Activated B cell treated with CpG ODN at 0.5 μM for 24 hours (primary cell): ENCODE data around the gene ATAD3A. TPM values are rescaled to one million over a fixed set of nuclear protein-coding genes. Genes with fewer than 3 reads are reported as not detected.

Experiments
- ATAC-seq: fragments of 200-7000 bp; cut with Tn5 transposase; one replicate; pipeline ENCODE4 v1.10.0; 2021; ENCODE audit warnings: low read depth, mild to moderate bottlenecking, moderate library complexity
- CTCF ChIA-PET: fragments of 350-600 bp; sonication (Branson Sonifier 250); formaldehyde crosslinking; loops from one replicate; lab custom pipeline; 2021; ENCODE audit warnings: antibody characterized with exemption; lab: Charles Lee
- POLR2A ChIA-PET: fragments of 350-600 bp; sonication (Branson Sonifier 250); formaldehyde crosslinking; loops from one replicate; lab custom pipeline; 2021; ENCODE audit warnings: antibody characterized with exemption; lab: Charles Lee
- DNase-seq: peaks from one replicate; pipeline ENCODE4 v3.0.0; 2022
- H3K27ac Mint-ChIP-seq: one replicate; pipeline ENCODE4 v1.8.0; 2020; ENCODE audit warnings: mixed read lengths
- H3K27me3 Mint-ChIP-seq: one replicate; pipeline ENCODE4 v1.8.0; 2021; ENCODE audit warnings: mixed read lengths
- H3K36me3 Mint-ChIP-seq: one replicate; pipeline ENCODE4 v1.8.0; 2021; ENCODE audit warnings: low read depth, mixed read lengths
- H3K4me1 Mint-ChIP-seq: one replicate; pipeline ENCODE4 v1.8.0; 2021; ENCODE audit warnings: mixed read lengths
- H3K4me3 Mint-ChIP-seq: one replicate; pipeline ENCODE4 v1.8.0; 2020; ENCODE audit warnings: mild to moderate bottlenecking, mixed read lengths
- H3K9me3 Mint-ChIP-seq: one replicate; pipeline ENCODE4 v1.8.0; 2020; ENCODE audit warnings: mixed read lengths
- intact Hi-C: fragments of 100-400 bp; cut with micrococcal nuclease; formaldehyde crosslinking; loops from one replicate; pipeline ENCODE4 v1.15.1; 2024
- total RNA-seq: library from RNA; stranded (reverse); gene quantifications from 2 replicates; pipeline ENCODE4 v1.2.3, GENCODE V29; 2022
- TF ChIP-seq, protein P1 (sequence below): fragments of 200-600 bp; IDR thresholded peaks from one replicate; pipeline ENCODE4 v1.8.0; 2022; ENCODE audit warnings: antibody characterized with exemption, mild to moderate bottlenecking

ATAD3A gene
- total RNA-seq, 1 donor from 2014 or later, result 32.4 TPM

DNA sequence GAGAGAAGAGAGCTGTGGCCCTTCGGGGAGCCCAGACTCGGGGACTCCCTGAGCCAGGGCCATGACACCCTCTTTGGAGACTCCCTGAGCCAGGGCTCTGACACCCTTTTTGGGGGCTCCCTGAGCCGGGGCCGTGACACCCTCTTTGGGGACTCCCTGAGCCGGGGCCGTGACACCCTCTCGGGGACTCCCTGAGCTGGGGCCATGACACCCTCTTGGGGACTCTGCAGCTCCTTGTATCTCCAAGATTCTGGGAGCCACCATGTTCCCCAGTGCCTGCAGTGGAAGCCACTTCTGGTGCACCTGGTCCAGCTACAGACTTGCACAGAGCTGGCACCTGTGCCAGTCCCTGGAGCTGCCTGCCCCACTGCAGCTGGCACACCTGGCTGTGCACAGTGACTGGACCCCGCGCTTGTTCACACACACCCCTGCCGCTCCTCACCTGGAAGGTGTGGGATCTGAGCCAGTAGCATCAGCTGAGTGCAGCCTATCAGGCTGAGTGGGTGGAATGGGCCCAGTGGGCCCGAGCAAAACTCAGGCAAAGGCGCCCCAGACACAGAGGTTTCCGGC, 66.5 kb downstream of the ATAD3A start:
- H3K4me3 Mint-ChIP-seq, result no peak overlapping the region
- H3K4me1 Mint-ChIP-seq, result peaks cover 14% of the 10 kb centered on the region
- DNase-seq (no peak), ATAC-seq (no peak)
- no peaks in the 10 kb centered on the region for H3K9me3 Mint-ChIP-seq
- POLR2A ChIA-PET, result interaction anchor here (0.6 to 1.3 kb wide), 2 partner anchors 37 to 182 kb away, joined by 3 to 7 read pairs; partner anchors contain the start of gene MIB2
- intact Hi-C loops, result no loop called here
- H3K27ac Mint-ChIP-seq, result no peak overlapping the region
- peaks cover 10% of the 10 kb centered on the region for H3K36me3 Mint-ChIP-seq
- CTCF ChIA-PET, result no interaction called here
- peaks cover 20% of the 10 kb centered on the region for H3K27me3 Mint-ChIP-seq
- TF ChIP-seq, protein P1, sequence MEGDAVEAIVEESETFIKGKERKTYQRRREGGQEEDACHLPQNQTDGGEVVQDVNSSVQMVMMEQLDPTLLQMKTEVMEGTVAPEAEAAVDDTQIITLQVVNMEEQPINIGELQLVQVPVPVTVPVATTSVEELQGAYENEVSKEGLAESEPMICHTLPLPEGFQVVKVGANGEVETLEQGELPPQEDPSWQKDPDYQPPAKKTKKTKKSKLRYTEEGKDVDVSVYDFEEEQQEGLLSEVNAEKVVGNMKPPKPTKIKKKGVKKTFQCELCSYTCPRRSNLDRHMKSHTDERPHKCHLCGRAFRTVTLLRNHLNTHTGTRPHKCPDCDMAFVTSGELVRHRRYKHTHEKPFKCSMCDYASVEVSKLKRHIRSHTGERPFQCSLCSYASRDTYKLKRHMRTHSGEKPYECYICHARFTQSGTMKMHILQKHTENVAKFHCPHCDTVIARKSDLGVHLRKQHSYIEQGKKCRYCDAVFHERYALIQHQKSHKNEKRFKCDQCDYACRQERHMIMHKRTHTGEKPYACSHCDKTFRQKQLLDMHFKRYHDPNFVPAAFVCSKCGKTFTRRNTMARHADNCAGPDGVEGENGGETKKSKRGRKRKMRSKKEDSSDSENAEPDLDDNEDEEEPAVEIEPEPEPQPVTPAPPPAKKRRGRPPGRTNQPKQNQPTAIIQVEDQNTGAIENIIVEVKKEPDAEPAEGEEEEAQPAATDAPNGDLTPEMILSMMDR, result no peak

DNA sequence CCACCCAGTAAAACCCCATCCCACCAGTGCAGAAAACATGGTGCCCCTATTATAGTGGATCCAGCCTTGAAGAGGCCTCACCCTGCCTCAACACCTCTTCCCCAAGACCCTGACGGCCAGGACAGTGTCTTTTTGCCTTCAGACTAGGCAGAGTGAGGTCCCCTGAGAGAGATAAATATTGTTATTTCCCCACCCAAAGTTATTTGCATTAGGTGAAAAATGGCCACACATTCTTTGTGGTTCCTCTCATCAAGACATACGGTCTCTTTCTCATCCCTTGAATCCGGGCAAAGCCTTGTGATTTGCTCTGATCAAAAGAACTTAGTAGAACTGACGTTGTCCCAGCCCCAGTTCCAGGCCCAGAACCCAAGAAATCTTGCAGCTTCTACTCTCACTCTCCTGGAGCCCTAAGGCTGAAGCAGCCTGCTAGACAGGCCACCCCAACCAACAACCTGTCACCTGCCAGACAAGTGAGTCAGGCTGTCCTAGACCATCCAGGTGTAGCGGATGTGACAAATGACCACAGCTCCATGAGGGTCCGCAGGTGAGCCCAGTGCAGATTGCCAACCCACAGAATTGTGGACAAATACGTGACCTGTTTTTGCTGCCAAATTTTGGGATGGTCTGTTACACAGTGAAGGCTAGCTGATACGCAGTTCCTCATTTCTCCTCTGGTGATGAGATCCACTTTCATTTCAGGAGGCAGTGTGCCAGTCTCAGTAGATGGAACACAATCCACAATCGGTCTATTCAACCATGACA, 70.8 kb downstream of the ATAD3A start:
- Mint-ChIP-seq H3K36me3 (no peaks in the 10 kb centered on the region), H3K9me3 (no peaks in the 10 kb centered on the region), H3K27me3 (peaks cover 22% of the 10 kb centered on the region), H3K4me3 (no peak overlapping the region), H3K4me1 (no peaks in the 10 kb centered on the region), H3K27ac (no peak overlapping the region)
- no peak for ATAC-seq
- intact Hi-C loops, result no loop called here
- POLR2A ChIA-PET, result interaction anchor here (0.6 kb wide), 1 partner anchor 98 kb away, joined by 7 read pairs; no protein-coding TSS in a partner anchor
- TF ChIP-seq, protein P1, result no peak
- no peak for DNase-seq
- CTCF ChIA-PET, result no interaction called here

DNA sequence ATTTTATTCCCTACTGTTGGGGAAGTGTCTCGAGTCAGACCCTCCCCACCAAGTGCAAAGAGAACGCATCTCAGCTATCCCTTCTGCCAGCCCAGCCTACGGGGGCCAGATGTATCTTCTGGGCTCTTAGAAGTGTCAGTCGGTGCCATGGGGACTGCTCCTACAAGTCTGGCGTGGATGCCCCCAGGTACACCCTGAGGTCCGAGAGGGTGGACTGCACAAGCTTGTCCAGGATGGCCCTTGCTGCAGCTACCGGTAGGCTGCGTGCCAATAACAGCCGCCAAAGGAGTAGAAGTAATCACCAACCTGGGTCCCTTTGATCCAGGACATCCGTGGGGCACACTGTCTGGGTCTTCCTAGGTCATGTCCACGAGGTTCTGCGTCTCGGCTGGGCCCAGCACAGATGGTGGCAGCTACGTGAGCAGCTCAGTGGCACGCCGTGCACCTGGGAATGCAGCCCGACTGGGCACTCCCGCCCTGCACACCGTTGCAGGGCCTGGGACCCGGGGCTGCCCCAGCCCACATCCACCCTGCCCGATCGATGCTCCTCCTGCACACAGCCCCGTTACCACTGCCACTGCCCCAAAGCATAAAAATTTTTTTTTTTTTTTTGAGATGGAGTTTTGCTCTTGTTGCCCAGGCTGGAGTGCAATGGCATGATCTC, 71.5 kb downstream of the ATAD3A start:
- Mint-ChIP-seq H3K27me3 (peaks cover 24% of the 10 kb centered on the region), H3K4me1 (no peaks in the 10 kb centered on the region), H3K4me3 (no peak overlapping the region), H3K9me3 (no peaks in the 10 kb centered on the region), H3K27ac (no peak overlapping the region), H3K36me3 (no peaks in the 10 kb centered on the region)
- ChIA-PET CTCF (no interaction called here), POLR2A (interaction anchor here (0.6 kb wide), 1 partner anchor 97 kb away, joined by 7 read pairs; no protein-coding TSS in a partner anchor)
- ATAC-seq, result no peak
- TF ChIP-seq, protein P1, result no peak
- no peak for DNase-seq
- intact Hi-C loops, result no loop called here

Other genes with a start within 250 kb of the ATAD3A start
- gene UBE2J2, start 238.3 kb upstream of the ATAD3A start, total RNA-seq, result 79.2 and 89.9 TPM in 2 replicates
- 1.6 and 3.3 TPM in 2 replicates for gene SCNN1D, start 231.7 kb upstream of the ATAD3A start, total RNA-seq
- gene ACAP3, start 204.2 kb upstream of the ATAD3A start, total RNA-seq, result 16.2 and 26.1 TPM in 2 replicates
- gene PUSL1, start 203.6 kb upstream of the ATAD3A start, total RNA-seq, result 11.9 and 12.6 TPM in 2 replicates
- gene INTS11, start 187.5 kb upstream of the ATAD3A start, total RNA-seq, result 131 and 151 TPM in 2 replicates
- 13.8 and 15.3 TPM in 2 replicates for gene CPTP, start 187.4 kb upstream of the ATAD3A start, total RNA-seq
- gene TAS1R3, start 180.9 kb upstream of the ATAD3A start, total RNA-seq, result 2.5 and 2.7 TPM in 2 replicates
- gene DVL1, start 162.7 kb upstream of the ATAD3A start, total RNA-seq, result 29.3 and 30.7 TPM in 2 replicates
- gene MXRA8, start 153.6 kb upstream of the ATAD3A start, total RNA-seq, result 0.07 and 0.16 TPM in 2 replicates
- 91.5 and 105 TPM in 2 replicates for gene AURKAIP1, start 137.0 kb upstream of the ATAD3A start, total RNA-seq
- 188 and 225 TPM in 2 replicates for gene CCNL2, start 112.8 kb upstream of the ATAD3A start, total RNA-seq
- 134 and 136 TPM in 2 replicates for gene MRPL20, start 104.9 kb upstream of the ATAD3A start, total RNA-seq
- 0.13 TPM in 1 of 2 replicates, not detected in the other for gene ANKRD65, start 90.9 kb upstream of the ATAD3A start, total RNA-seq
- gene VWA1, start 76.5 kb upstream of the ATAD3A start, total RNA-seq, result not detected in 2 replicates
- 0.58 and 0.86 TPM in 2 replicates for gene ATAD3C, start 62.5 kb upstream of the ATAD3A start, total RNA-seq
- 47.4 and 49.5 TPM in 2 replicates for gene ATAD3B, start 40.4 kb upstream of the ATAD3A start, total RNA-seq
- gene TMEM240, start 28.5 kb downstream of the ATAD3A start, total RNA-seq, result 0.31 TPM in 1 of 2 replicates, not detected in the other
- 111 and 118 TPM in 2 replicates for gene SSU72, start 62.7 kb downstream of the ATAD3A start, total RNA-seq
- gene FNDC10, start 88.0 kb downstream of the ATAD3A start, total RNA-seq, result 0.46 and 0.60 TPM in 2 replicates
- gene MIB2, start 103.3 kb downstream of the ATAD3A start, total RNA-seq, result 27.6 and 36.4 TPM in 2 replicates
- 0.32 and 0.35 TPM in 2 replicates for gene MMP23B, start 120.0 kb downstream of the ATAD3A start, total RNA-seq
- gene CDK11B, start 146.8 kb downstream of the ATAD3A start, total RNA-seq, result 28.5 and 29.1 TPM in 2 replicates
- 47.6 and 54.7 TPM in 2 replicates for gene SLC35E2B, start 180.6 kb downstream of the ATAD3A start, total RNA-seq
- gene CDK11A, start 212.2 kb downstream of the ATAD3A start, total RNA-seq, result 48.6 and 58.9 TPM in 2 replicates